ENCODE data around the gene DOCK4.

DNA sequence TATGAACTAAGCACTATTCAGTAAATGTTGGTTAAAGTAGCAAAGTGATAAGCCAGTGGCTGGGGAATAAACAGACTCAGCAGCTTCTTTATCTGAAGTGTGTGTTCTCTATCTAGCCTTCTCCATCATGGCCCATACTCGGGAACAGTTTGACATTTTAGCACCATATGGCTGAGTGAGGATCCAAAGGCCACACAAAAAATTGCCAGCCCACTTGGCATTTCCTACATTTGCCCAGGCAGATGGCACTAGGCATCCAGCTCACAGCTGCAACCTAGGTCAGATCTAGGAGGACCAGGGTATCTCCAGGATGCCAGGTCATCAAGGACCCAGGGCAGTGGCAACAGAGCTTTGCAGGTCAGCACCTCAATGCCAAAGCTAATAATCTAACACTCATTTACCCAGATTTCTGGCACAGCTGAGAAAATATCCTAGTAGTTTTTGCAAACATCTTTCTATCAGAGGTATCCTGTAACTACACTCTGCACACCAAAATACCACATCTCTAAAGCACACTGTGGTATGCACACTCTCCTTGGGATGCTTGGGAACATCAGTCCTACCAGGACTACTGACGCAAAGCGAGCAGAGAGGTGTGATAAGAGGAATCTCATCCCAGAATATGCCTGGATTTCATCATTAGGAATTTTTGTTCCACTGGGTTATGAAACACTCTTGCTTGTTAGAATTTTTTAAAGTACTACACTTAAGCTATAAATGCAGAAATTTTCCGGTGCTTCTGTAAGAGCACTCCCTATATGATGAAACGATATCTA is 61.7 kb downstream of the DOCK4 start:
- no peak for TF ChIP-seq POLR2A (IDR thresholded peaks at IDR 0.05)
- TF ChIP-seq, protein P1, sequence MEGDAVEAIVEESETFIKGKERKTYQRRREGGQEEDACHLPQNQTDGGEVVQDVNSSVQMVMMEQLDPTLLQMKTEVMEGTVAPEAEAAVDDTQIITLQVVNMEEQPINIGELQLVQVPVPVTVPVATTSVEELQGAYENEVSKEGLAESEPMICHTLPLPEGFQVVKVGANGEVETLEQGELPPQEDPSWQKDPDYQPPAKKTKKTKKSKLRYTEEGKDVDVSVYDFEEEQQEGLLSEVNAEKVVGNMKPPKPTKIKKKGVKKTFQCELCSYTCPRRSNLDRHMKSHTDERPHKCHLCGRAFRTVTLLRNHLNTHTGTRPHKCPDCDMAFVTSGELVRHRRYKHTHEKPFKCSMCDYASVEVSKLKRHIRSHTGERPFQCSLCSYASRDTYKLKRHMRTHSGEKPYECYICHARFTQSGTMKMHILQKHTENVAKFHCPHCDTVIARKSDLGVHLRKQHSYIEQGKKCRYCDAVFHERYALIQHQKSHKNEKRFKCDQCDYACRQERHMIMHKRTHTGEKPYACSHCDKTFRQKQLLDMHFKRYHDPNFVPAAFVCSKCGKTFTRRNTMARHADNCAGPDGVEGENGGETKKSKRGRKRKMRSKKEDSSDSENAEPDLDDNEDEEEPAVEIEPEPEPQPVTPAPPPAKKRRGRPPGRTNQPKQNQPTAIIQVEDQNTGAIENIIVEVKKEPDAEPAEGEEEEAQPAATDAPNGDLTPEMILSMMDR (IDR thresholded peaks at IDR 0.05) = no peak

All from esophagus squamous epithelium (tissue), 4 donors.